WTC11 (cell line): ENCODE data around the gene GRIA4. TPM values are rescaled to one million over a fixed set of nuclear protein-coding genes. Genes with fewer than 3 reads are reported as not detected.

Source experiments
- ATAC-seq: fragments of 200-7000 bp; cut with Tn5 transposase; 2 replicates; pipeline ENCODE4 v1.10.0; 2021; ENCODE audit warnings: mild to moderate bottlenecking, moderate library complexity
- CTCF ChIA-PET: fragments of 300-600 bp; sonication (Branson Sonifier 250); formaldehyde crosslinking; loops from one replicate; lab custom pipeline; 2021; ENCODE audit warnings: antibody characterized with exemption; lab: Charles Lee
- POLR2A ChIA-PET: fragments of 350-600 bp; sonication (Branson Sonifier 250); formaldehyde crosslinking; loops from one replicate; lab custom pipeline; 2021; ENCODE audit warnings: antibody characterized with exemption; lab: Charles Lee
- DNase-seq: peaks from one replicate; pipeline ENCODE4 v3.0.0; 2021; ENCODE audit warnings: low spot score
- H3K27ac Mint-ChIP-seq: 2 replicates; pipeline ENCODE4 v1.8.0; 2021; ENCODE audit warnings: mixed read lengths
- H3K27me3 Mint-ChIP-seq: 2 replicates; pipeline ENCODE4 v1.8.0; 2021; ENCODE audit warnings: low read depth, mild to moderate bottlenecking, moderate library complexity, mixed read lengths
- H3K36me3 Mint-ChIP-seq: 2 replicates; pipeline ENCODE4 v1.8.0; 2021; ENCODE audit warnings: mixed read lengths
- H3K4me1 Mint-ChIP-seq: 2 replicates; pipeline ENCODE4 v1.8.0; 2022; ENCODE audit warnings: mixed read lengths
- H3K4me3 Mint-ChIP-seq: 2 replicates; pipeline ENCODE4 v1.8.0; 2021; ENCODE audit warnings: mild to moderate bottlenecking, moderate library complexity, mixed read lengths
- H3K9me3 Mint-ChIP-seq: 2 replicates; pipeline ENCODE4 v1.8.0; 2021; ENCODE audit warnings: mixed read lengths
- ATF2 ChIP-seq: sonication (generic); formaldehyde crosslinking; IDR thresholded peaks from 2 replicates; pipeline ENCODE4 v1.8.1; 2022; ENCODE audit warnings: low read depth, missing genetic modification reagents, borderline replicate concordance
- CREM ChIP-seq: sonication (generic); formaldehyde crosslinking; IDR thresholded peaks from 2 replicates; pipeline ENCODE4 v1.8.1; 2022; ENCODE audit warnings: mild to moderate bottlenecking, missing genetic modification reagents, moderate library complexity
- GABPB1 ChIP-seq: sonication (generic); formaldehyde crosslinking; IDR thresholded peaks from 2 replicates; pipeline ENCODE4 v1.8.1; 2023; ENCODE audit warnings: mild to moderate bottlenecking, missing genetic modification reagents
- IRF2 ChIP-seq: sonication (generic); formaldehyde crosslinking; IDR thresholded peaks from 2 replicates; pipeline ENCODE4 v1.8.0; 2022; ENCODE audit warnings: low read depth, missing genetic modification reagents, borderline replicate concordance
- MYBL2 ChIP-seq: sonication (generic); formaldehyde crosslinking; IDR thresholded peaks from 2 replicates; pipeline ENCODE4 v1.8.1; 2023; ENCODE audit warnings: mild to moderate bottlenecking, moderate library complexity, missing genetic modification reagents
- NFE2L1 ChIP-seq: sonication (generic); formaldehyde crosslinking; IDR thresholded peaks from 2 replicates; pipeline ENCODE4 v1.8.1; 2023; ENCODE audit warnings: missing genetic modification reagents
- NFYB ChIP-seq: sonication (generic); formaldehyde crosslinking; conservative IDR thresholded peaks from 2 replicates; pipeline ENCODE4 v1.8.0; 2022; ENCODE audit warnings: low read depth, missing genetic modification reagents
- NR2C2 ChIP-seq: sonication (generic); formaldehyde crosslinking; IDR thresholded peaks from 2 replicates; pipeline ENCODE4 v1.8.0; 2022; ENCODE audit warnings: mild to moderate bottlenecking, missing genetic modification reagents
- NR3C1 ChIP-seq: sonication (generic); formaldehyde crosslinking; conservative IDR thresholded peaks from 2 replicates; pipeline ENCODE4 v1.8.1; 2023; ENCODE audit warnings: low read depth, mild to moderate bottlenecking, missing genetic modification reagents
- RORB ChIP-seq: fragments of 250-450 bp; sonication (Bioruptor Pico); IDR thresholded peaks from 2 replicates; pipeline ENCODE4 v1.9.0; 2021; ENCODE audit warnings: mild to moderate bottlenecking
- ZNF138 ChIP-seq: sonication (generic); formaldehyde crosslinking; conservative IDR thresholded peaks from 2 replicates; pipeline ENCODE4 v1.8.1; 2022; ENCODE audit warnings: mild to moderate bottlenecking, moderate library complexity, missing genetic modification reagents
- ZNF219 ChIP-seq: sonication (generic); formaldehyde crosslinking; IDR thresholded peaks from 2 replicates; pipeline ENCODE4 v1.8.0; 2023; ENCODE audit warnings: missing genetic modification reagents, mild to moderate bottlenecking, borderline replicate concordance
- ZNF423 ChIP-seq: fragments of 250-450 bp; sonication (Bioruptor Pico); IDR thresholded peaks from 2 replicates; pipeline ENCODE4 v2.1.2; 2022; ENCODE audit warnings: mild to moderate bottlenecking, moderate library complexity
- total RNA-seq: library from RNA; stranded (reverse); gene quantifications from 3 replicates; pipeline ENCODE4 v1.2.3, GENCODE V29; 2021
- TF ChIP-seq, protein P1 (sequence below): fragments of 250-450 bp; sonication (Bioruptor Pico); conservative IDR thresholded peaks from 2 replicates; pipeline ENCODE4 v1.9.0; 2021; ENCODE audit warnings: mild to moderate bottlenecking
- TF ChIP-seq, protein P2 (sequence below): sonication (generic); formaldehyde crosslinking; IDR thresholded peaks from 2 replicates; pipeline ENCODE4 v1.8.1; 2023; ENCODE audit warnings: mild to moderate bottlenecking, missing genetic modification reagents, moderate library complexity
- TF ChIP-seq, protein P3 (sequence below): sonication (generic); formaldehyde crosslinking; IDR thresholded peaks from 2 replicates; pipeline ENCODE4 v1.8.0; 2022; ENCODE audit warnings: mild to moderate bottlenecking, missing genetic modification reagents
- TF ChIP-seq, protein P4 (sequence below): sonication (generic); formaldehyde crosslinking; IDR thresholded peaks from 2 replicates; pipeline ENCODE4 v1.8.1; 2023; ENCODE audit warnings: mild to moderate bottlenecking, missing genetic modification reagents
- TF ChIP-seq, protein P5 (sequence below): sonication (generic); formaldehyde crosslinking; IDR thresholded peaks from 2 replicates; pipeline ENCODE4 v1.8.0; 2022; ENCODE audit warnings: mild to moderate bottlenecking, missing genetic modification reagents
- TF ChIP-seq, protein P6 (sequence below): sonication (generic); formaldehyde crosslinking; IDR thresholded peaks from 2 replicates; pipeline ENCODE4 v1.8.0; 2022; ENCODE audit warnings: mild to moderate bottlenecking, missing genetic modification reagents

GRIA4 gene
- total RNA-seq, 1 experiment from 2014 or later = 11.4 TPM

DNA sequence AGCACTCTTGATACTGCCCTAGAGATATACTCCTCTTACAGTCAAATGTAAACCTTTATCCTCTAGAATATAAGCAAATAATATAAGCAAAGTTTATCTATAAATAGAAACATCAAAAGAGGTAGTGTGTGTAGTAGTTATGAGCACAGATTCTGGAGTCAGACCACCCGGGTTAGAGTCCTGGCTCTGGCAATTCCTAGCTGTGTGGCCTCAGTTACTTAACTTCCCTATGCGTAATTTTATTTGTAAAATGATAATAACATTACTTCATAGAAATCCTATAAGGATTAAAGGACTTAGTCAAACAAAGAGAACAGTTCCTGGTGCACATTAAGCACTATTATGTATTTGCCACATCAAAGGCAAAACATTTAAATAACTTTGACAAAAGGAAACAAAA is 405.2 kb downstream of the GRIA4 start (continued):
- TF ChIP-seq RORB (CRISPR knock-in tag) (no peak), GABPB1 (CRISPR knock-in tag) (no peak), ZNF219 (CRISPR knock-in tag) (no peak), MYBL2 (no peak)
- TF ChIP-seq, protein P1, sequence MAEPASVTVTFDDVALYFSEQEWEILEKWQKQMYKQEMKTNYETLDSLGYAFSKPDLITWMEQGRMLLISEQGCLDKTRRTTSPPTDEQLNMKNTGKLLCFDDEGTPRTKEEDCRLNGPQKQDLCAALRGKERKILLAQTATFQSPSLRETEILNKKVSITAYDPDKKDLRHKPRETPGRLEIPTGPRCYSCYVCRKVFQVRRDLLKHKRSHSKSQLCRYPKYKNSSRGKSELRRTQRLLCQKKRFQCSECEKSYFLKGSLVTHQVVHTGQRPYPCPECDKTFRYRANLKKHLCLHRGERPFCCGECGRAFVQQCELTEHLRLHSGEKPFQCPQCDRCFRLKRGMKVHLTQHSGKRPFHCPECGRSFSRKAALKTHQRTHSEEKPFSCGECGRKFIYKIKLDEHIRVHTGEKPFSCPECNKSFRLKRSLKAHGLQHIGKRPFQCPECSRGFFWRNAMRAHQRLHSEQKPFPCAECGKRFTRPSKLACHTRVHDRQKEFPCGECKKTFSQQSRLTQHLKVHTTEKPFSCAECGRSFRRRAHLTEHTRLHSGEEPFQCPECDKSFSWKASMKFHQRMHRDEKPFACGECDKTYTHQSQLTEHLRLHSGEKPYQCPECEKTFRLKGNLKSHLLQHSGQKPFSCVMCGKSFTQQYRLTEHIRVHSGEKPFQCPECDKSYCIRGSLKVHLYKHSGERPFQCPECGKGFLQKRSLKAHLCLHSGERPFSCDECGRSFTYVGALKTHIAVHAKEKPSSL (CRISPR knock-in tag) = no peak
- TF ChIP-seq, protein P2, sequence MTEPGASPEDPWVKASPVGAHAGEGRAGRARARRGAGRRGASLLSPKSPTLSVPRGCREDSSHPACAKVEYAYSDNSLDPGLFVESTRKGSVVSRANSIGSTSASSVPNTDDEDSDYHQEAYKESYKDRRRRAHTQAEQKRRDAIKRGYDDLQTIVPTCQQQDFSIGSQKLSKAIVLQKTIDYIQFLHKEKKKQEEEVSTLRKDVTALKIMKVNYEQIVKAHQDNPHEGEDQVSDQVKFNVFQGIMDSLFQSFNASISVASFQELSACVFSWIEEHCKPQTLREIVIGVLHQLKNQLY (CRISPR knock-in tag) = no peak
- TF ChIP-seq, protein P3, sequence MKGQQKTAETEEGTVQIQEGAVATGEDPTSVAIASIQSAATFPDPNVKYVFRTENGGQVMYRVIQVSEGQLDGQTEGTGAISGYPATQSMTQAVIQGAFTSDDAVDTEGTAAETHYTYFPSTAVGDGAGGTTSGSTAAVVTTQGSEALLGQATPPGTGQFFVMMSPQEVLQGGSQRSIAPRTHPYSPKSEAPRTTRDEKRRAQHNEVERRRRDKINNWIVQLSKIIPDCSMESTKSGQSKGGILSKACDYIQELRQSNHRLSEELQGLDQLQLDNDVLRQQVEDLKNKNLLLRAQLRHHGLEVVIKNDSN = no peak
- TF ChIP-seq, protein P4, sequence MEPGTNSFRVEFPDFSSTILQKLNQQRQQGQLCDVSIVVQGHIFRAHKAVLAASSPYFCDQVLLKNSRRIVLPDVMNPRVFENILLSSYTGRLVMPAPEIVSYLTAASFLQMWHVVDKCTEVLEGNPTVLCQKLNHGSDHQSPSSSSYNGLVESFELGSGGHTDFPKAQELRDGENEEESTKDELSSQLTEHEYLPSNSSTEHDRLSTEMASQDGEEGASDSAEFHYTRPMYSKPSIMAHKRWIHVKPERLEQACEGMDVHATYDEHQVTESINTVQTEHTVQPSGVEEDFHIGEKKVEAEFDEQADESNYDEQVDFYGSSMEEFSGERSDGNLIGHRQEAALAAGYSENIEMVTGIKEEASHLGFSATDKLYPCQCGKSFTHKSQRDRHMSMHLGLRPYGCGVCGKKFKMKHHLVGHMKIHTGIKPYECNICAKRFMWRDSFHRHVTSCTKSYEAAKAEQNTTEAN (CRISPR knock-in tag) = no peak

DNA sequence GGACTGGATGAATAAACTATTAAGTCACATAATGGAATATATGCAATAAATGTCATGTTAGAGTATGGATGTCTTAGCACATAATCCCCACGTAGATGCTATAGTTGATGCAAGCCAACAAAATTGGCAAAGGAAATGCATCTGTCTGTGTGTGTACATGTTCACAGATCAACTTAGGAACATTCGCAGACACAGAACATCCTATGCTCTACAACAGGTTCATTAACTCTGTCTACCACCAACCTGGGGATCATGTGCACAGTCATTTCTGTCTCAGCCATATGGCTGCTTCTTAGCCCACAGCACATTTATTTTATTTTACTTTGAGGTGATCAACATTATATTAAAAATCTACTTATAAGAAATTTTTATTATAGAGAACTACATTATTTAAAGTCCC is 407.2 kb downstream of the GRIA4 start:
- ChIA-PET CTCF (no interaction called here), POLR2A (no interaction called here)
- ATAC-seq (no peak), DNase-seq (no peak)
- H3K4me1 Mint-ChIP-seq = peaks cover 65% of the 10 kb centered on the region
- H3K4me3 Mint-ChIP-seq = no peak overlapping the region
- peaks cover 12% of the 10 kb centered on the region for H3K36me3 Mint-ChIP-seq
- no peaks in the 10 kb centered on the region for H3K27me3 Mint-ChIP-seq
- TF ChIP-seq MYBL2 (no peak), NR2C2 (CRISPR knock-in tag) (no peak), NR3C1 (CRISPR knock-in tag) (no peak), CREM (CRISPR knock-in tag) (no peak)
- no peak overlapping the region for H3K27ac Mint-ChIP-seq
- no peaks in the 10 kb centered on the region for H3K9me3 Mint-ChIP-seq

DNA sequence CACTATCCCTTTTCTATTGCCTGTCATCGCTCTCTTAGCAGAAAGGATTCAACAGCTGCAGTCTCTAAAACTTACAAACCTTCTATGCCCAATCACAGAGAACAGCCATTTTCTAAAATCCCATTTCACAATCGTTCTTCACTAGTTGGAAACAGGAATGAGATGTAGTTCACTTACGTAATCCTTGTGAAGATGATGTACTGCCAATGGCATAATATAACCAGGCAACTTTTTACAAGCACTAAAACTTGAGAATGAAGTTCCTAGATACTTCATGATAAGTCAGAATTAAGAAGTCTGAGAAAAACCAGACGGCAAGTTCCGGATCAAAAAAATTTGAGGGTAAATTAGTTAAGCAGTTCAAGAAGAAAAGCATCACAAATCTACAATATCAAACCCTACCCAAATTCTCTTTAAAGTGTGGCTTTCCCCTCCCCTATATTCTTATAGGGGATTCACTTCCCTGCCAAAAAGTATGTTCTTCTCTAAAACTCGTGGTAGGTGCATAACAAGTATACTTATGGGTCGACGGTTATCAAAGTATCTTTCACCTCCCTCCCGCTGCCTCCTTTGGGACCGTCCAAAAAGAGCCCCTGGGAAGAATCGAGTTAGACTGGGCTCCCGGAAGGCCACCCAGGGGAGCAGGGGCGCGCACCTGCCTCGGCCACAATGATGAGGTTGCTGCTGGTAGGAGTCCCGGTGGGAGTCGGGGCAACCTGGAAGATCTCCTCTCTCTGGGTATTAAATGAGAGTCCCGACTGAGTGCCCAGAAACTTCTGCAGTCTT is 411.5 kb downstream of the GRIA4 start:
- POLR2A ChIA-PET = no interaction called here
- ATAC-seq (no peak; the same call in 1 of the 2 replicates), DNase-seq (peak; percentile 11)
- TF ChIP-seq ZNF138 (CRISPR knock-in tag) = 0 out of 2 replicates have a peak, but pooled peaks have one; percentile 50
- no peak for TF ChIP-seq IRF2 (CRISPR knock-in tag)
- TF ChIP-seq, protein P5, sequence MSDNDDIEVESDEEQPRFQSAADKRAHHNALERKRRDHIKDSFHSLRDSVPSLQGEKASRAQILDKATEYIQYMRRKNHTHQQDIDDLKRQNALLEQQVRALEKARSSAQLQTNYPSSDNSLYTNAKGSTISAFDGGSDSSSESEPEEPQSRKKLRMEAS (CRISPR knock-in tag) = no peak
- TF ChIP-seq, protein P4 (CRISPR knock-in tag) = 0 out of 2 replicates have a peak, but pooled peaks have one; percentile 7
- TF ChIP-seq ZNF423 = peak; percentile 68
- no peak for TF ChIP-seq NFE2L1 (CRISPR knock-in tag)
- TF ChIP-seq, protein P6, sequence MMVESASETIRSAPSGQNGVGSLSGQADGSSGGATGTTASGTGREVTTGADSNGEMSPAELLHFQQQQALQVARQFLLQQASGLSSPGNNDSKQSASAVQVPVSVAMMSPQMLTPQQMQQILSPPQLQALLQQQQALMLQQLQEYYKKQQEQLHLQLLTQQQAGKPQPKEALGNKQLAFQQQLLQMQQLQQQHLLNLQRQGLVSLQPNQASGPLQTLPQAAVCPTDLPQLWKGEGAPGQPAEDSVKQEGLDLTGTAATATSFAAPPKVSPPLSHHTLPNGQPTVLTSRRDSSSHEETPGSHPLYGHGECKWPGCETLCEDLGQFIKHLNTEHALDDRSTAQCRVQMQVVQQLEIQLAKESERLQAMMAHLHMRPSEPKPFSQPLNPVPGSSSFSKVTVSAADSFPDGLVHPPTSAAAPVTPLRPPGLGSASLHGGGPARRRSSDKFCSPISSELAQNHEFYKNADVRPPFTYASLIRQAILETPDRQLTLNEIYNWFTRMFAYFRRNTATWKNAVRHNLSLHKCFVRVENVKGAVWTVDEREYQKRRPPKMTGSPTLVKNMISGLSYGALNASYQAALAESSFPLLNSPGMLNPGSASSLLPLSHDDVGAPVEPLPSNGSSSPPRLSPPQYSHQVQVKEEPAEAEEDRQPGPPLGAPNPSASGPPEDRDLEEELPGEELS (CRISPR knock-in tag) = no peak
- TF ChIP-seq ATF2 (CRISPR knock-in tag) = no peak
- TF ChIP-seq NFYB (CRISPR knock-in tag) = no peak
- no peak for TF ChIP-seq NR2C2 (CRISPR knock-in tag)
- H3K9me3 Mint-ChIP-seq = peaks cover 8% of the 10 kb centered on the region
- H3K27ac Mint-ChIP-seq = no peak overlapping the region
- peaks cover 40% of the 10 kb centered on the region for H3K4me1 Mint-ChIP-seq
- CTCF ChIA-PET = no interaction called here
- H3K4me3 Mint-ChIP-seq = peak overlapping the region; percentile 90
- H3K36me3 Mint-ChIP-seq = peaks cover 12% of the 10 kb centered on the region
- no peaks in the 10 kb centered on the region for H3K27me3 Mint-ChIP-seq
